Kidney (tissue), 14 donors: Measurements from ENCODE around the gene STPG3. TPM values are rescaled to one million over a fixed set of nuclear protein-coding genes. Genes with fewer than 3 reads are reported as not detected.

Experiments used
- DNase-seq, 5 donors: peaks; one replicate each; pipeline ENCODE4 v3.0.0-alpha.2; 2013 to 2020
- FAIRE-seq: peaks from 2 replicates; lab custom pipeline; 2012; peaks lifted over from hg19 to GRCh38; lab: Jason Lieb, UNC
- H3K27ac ChIP-seq, 2 donors: one replicate each; pipeline ENCODE4 v1.7.0; 2013; ENCODE audit warnings: low read depth in 2 of 2, low read length in 2 of 2, inconsistent platforms in 1 of 2
- H3K27me3 ChIP-seq: one replicate; pipeline ENCODE4 v1.7.1; 2013; ENCODE audit warnings: low read length, inconsistent platforms; ENCODE audit not compliant: control insufficient read depth, insufficient read depth
- H3K36me3 ChIP-seq, 3 donors: one replicate each; pipeline versions ENCODE4 v1.7.0 to v1.7.1; 2013; ENCODE audit warnings: low read length in 3 of 3, control low read depth in 1 of 3, inconsistent platforms in 1 of 3; ENCODE audit not compliant: insufficient read depth in 3 of 3, control insufficient read depth in 2 of 3
- H3K4me1 ChIP-seq, 3 donors: one replicate each; pipeline versions ENCODE4 v1.7.0 to v1.7.1; 2013; ENCODE audit warnings: low read length in 3 of 3, inconsistent platforms in 1 of 3, low read depth in 1 of 3; ENCODE audit not compliant: control insufficient read depth in 2 of 3, insufficient read depth in 2 of 3
- H3K4me3 ChIP-seq, 3 donors: one replicate each; pipeline versions ENCODE4 v1.7.0 to v1.8.1; 2013; ENCODE audit warnings: low read length in 3 of 3, control low read depth in 1 of 3, inconsistent platforms in 1 of 3
- H3K9ac ChIP-seq, 3 donors: one replicate each; pipeline versions ENCODE4 v1.7.0 to v1.7.1; 2013; ENCODE audit warnings: low read length in 3 of 3, control low read depth in 1 of 3, inconsistent platforms in 1 of 3
- H3K9me3 ChIP-seq, 3 donors: one replicate each; pipeline versions ENCODE4 v1.7.0 to v1.7.1; 2013; ENCODE audit warnings: low read length in 3 of 3, control low read depth in 1 of 3, inconsistent platforms in 1 of 3; ENCODE audit not compliant: control insufficient read depth in 2 of 3, insufficient read depth in 1 of 3
- intact Hi-C: fragments of 100-400 bp; cut with DNase I; formaldehyde crosslinking; loops from one replicate; pipeline ENCODE4 v1.11.1; 2022
- polyA plus RNA-seq: library from polyadenylated mRNA; stranded (reverse); fragments of 350-450 nt; fragmentation: Illumina TruSeq; extraction: RNeasy Lipid Tissue Mini Kit (QIAGEN cat#74804); gene quantifications from one replicate; pipeline ENCODE4 v1.2.3, GENCODE V29; 2014; ENCODE audit warnings: low read depth, low replicate concordance; ENCODE audit not compliant: insufficient read depth
- total RNA-seq: library from RNA; stranded (reverse); fragmentation: NEBNext Ultra II Directional; extraction: Animal tissue kit (Norgen Biotek cat#: 25700); gene quantifications from one replicate; pipeline ENCODE4 v1.2.1, GENCODE V29; 2021
- TF ChIP-seq, protein P1 (sequence below): IDR thresholded peaks from 3 replicates; pipeline ENCODE4 v1.5.1; 2012; ENCODE audit warnings: mild to moderate bottlenecking, moderate library complexity, borderline replicate concordance; ENCODE audit not compliant: insufficient read depth; ENCODE audit errors: extremely low read depth
- donor health status: control.
- donor health status: control.
- donor health status: control.
- donor health status: control.
- donor health status: control.
- donor health status: DM: yes; HTN: yes; CAD: no.
- donor health status: Normal renal cell carcinoma (clear cell type).

The STPG3 gene
- total and polyA plus RNA-seq, 2 donors from 2014 or later, result 0.38 TPM; not detected in 1

DNA sequence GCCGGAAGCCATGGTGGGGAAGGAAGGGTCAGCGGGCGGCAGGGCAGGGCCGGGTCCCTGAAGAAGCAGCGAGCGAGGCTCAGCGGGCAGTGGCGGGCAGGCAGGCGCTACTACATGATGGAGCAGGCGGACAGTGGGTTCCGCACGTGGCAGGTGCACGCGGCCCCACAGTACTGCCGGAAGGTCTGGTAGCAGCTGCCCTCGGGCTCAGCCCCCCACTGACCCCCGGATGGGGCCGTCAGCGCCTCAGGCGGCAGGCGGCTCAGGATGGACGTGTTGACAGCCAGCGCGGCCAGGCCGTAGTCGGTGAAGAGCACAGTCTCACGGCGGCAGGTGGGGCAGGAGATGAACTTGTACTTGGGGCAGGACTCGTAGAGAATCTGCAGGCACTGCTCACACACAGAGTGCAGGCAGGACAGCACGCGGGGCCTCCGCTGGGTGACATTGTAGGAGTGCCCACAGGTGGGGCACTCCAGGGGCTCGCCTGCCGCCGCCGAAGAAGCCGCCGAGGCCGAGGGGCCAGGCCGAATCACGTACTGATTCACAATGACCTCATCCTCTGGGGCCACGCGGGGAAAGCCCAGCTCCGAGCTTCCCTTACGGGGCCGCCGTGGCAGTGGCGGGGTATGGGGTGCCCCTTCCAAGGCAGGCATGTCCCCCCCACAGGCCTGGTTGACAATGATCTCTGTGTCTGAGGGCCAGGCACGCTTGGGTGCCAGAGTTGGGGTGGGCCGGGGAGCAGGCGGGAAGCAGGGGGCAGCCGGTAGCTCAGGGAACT is 30.6 kb upstream of the STPG3 start:
- Histone ChIP-seq H3K4me1 (peaks cover 0 to 30% (median 2%) of the 10 kb centered on the region in 3 donors), H3K9ac (no peak overlapping the region), H3K4me3 (no peak overlapping the region), H3K36me3 (no peaks in the 10 kb centered on the region), H3K9me3 (no peaks in the 10 kb centered on the region), H3K27me3 (no peaks in the 10 kb centered on the region), H3K27ac (no peak overlapping the region)
- TF ChIP-seq, protein P1, sequence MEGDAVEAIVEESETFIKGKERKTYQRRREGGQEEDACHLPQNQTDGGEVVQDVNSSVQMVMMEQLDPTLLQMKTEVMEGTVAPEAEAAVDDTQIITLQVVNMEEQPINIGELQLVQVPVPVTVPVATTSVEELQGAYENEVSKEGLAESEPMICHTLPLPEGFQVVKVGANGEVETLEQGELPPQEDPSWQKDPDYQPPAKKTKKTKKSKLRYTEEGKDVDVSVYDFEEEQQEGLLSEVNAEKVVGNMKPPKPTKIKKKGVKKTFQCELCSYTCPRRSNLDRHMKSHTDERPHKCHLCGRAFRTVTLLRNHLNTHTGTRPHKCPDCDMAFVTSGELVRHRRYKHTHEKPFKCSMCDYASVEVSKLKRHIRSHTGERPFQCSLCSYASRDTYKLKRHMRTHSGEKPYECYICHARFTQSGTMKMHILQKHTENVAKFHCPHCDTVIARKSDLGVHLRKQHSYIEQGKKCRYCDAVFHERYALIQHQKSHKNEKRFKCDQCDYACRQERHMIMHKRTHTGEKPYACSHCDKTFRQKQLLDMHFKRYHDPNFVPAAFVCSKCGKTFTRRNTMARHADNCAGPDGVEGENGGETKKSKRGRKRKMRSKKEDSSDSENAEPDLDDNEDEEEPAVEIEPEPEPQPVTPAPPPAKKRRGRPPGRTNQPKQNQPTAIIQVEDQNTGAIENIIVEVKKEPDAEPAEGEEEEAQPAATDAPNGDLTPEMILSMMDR, result no peak
- DNase-seq (peak in 1 of 5 donors; percentile 63), FAIRE-seq (no peak)
- intact Hi-C loops, result no loop called here

DNA sequence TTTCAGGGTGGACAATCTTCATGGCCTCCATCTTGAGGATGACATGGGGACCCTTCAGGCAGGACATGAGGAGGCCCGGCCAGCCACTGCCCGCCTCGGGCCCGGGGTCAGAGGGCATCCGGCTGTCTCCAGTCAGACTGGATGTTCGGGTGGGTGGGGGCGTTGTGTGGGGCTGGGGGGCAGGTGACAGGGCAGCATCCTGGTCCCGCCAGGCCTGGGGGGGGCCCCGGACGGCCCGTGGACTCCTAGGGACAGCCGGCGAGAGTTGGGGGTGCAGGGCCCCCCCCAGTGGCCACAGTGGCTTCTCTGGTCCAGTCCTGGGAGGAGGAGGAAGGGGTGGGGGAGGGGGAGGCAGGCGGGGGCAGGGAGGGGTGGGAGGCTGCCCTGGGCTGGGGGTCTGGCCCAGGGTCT is 30.0 kb upstream of the STPG3 start:
- TF ChIP-seq, protein P1, result no peak
- no peak overlapping the region for H3K4me3 ChIP-seq
- intact Hi-C loops, result no loop called here
- FAIRE-seq (no peak), DNase-seq (peak in 1 of 5 donors; percentile 80)
- H3K4me1 ChIP-seq, result peaks cover 0 to 32% (median 2%) of the 10 kb centered on the region in 3 donors
- no peaks in the 10 kb centered on the region for H3K36me3 ChIP-seq
- no peaks in the 10 kb centered on the region for H3K9me3 ChIP-seq
- H3K9ac ChIP-seq, result no peak overlapping the region
- no peak overlapping the region for H3K27ac ChIP-seq
- no peaks in the 10 kb centered on the region for H3K27me3 ChIP-seq

DNA sequence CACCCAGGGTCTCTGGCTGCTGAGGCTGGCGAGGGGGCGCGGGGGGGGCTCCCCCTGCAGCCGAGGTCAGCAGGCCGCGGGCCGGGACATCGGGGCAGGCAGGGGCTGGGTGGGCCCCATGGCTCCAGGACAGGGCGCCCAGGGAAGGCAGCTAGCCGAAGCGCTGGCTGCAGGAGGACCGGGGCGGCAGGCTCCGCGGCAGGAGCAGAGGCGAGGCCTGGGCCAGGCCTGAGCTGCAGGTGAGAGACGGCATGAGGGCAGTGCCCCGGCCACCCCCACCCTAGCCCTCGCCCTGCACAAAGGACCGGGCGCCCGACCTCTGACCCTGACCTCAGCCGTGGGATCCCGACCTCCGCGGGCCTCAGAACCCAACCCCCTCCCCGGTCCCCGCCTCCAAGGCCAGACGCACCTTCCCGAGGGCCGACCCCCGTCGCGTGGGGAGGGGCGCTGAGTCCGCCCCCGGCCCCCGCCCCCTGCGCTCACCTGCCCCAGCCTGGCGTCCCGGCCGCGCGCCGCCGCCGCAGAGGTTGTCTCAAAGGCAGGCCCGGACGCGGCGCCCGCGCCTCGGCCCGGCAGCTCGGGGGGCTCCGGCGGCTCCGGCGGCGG is 29.5 kb upstream of the STPG3 start:
- Histone ChIP-seq H3K36me3 (no peaks in the 10 kb centered on the region), H3K9me3 (no peaks in the 10 kb centered on the region), H3K27ac (no peak overlapping the region), H3K4me1 (peaks cover 0 to 36% (median 2%) of the 10 kb centered on the region in 3 donors), H3K4me3 (no peak overlapping the region), H3K27me3 (no peaks in the 10 kb centered on the region), H3K9ac (no peak overlapping the region)
- peak in 1 of 5 donors; percentile 83 for DNase-seq
- no peak for FAIRE-seq
- TF ChIP-seq, protein P1, result no peak
- intact Hi-C loops, result no loop called here
